ENCODE measurements around the gene PLA2G2C. TPM values are rescaled to one million over a fixed set of nuclear protein-coding genes. Genes with fewer than 3 reads are reported as not detected.

PLA2G2C gene
- total RNA-seq, 3 donors from 2014 or later (not counting 1 experiment from before 2014, with no cell fraction given) = not detected

DNA sequence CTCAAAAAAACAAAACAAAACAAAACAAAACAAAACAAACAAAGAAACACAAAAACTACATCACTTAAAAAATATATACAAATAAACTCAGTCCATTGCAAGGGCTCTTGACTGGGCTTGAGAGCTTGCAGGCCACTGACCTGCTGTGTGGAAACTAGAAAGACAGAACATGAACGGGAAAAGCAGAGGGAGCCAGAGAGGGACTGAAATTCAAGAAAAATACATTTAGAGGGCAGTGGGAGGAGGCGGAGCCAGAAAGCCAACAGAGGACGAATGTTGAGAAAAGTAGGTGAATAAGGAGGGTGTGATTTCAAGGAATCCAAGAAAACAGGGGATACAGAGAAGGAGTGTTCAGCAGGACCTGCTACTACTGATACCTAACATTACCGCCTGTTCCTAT is 41.4 kb upstream of the PLA2G2C start:
- no peaks in the 10 kb centered on the region for H3K36me3 ChIP-seq (ENCODE audit: control insufficient read depth, insufficient read depth, low read length)
- Mint-ChIP-seq H3K4me1 (no peaks in the 10 kb centered on the region), H3K36me3 (no peaks in the 10 kb centered on the region), H3K27ac (no peak overlapping the region), H3K9me3 (no peaks in the 10 kb centered on the region), H3K27me3 (ENCODE audit: low read depth in 2 of 2) (peaks cover 49 to 65% of the 10 kb centered on the region in 2 donors), H3K4me3 (no peak overlapping the region)
- peaks cover 2% of the 10 kb centered on the region for H3K27me3 ChIP-seq (ENCODE audit: control insufficient read depth, insufficient read depth, low read length)
- ATAC-seq = no peak
- H3K4me3 ChIP-seq (ENCODE audit: low read length) = no peak overlapping the region
- no peak for DNase-seq
- H3K9me3 ChIP-seq (ENCODE audit: control insufficient read depth, insufficient read depth, low read length) = no peaks in the 10 kb centered on the region
- H3K4me1 ChIP-seq (ENCODE audit: control insufficient read depth, insufficient read depth, low read length) = no peaks in the 10 kb centered on the region
- intact Hi-C loops (cut with micrococcal nuclease) = no loop called here
- TF ChIP-seq, protein P1, sequence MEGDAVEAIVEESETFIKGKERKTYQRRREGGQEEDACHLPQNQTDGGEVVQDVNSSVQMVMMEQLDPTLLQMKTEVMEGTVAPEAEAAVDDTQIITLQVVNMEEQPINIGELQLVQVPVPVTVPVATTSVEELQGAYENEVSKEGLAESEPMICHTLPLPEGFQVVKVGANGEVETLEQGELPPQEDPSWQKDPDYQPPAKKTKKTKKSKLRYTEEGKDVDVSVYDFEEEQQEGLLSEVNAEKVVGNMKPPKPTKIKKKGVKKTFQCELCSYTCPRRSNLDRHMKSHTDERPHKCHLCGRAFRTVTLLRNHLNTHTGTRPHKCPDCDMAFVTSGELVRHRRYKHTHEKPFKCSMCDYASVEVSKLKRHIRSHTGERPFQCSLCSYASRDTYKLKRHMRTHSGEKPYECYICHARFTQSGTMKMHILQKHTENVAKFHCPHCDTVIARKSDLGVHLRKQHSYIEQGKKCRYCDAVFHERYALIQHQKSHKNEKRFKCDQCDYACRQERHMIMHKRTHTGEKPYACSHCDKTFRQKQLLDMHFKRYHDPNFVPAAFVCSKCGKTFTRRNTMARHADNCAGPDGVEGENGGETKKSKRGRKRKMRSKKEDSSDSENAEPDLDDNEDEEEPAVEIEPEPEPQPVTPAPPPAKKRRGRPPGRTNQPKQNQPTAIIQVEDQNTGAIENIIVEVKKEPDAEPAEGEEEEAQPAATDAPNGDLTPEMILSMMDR (IDR thresholded peaks at IDR 0.05) = no peak
- H3K27ac ChIP-seq (ENCODE audit: low read length) = no peak overlapping the region
- 59% methylated on average over 4 of the region's 4 CpGs for whole genome bisulfite sequencing (ENCODE audit: insufficient coverage)

DNA sequence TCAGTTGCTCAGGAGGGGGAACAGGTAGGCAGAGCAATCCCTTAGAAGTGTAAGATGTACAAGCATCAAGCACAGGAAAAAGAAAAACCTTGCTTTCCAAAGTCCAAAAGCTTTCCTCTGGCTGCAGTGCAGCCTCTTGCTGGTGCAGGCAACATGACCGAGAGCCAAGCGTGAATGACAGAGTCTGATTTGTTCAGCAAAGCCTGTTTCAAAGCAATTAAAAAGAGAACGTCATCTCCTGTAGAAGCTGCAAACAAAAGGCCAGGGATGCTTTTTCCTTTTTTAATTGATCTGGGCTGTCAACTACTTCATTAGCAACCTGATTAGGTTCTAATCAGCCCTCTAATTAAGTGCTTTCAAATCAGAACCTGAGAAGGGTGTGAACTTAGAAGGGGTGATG is 38.2 kb upstream of the PLA2G2C start:
- H3K27ac Mint-ChIP-seq = no peak overlapping the region
- H3K27me3 Mint-ChIP-seq (ENCODE audit: low read depth in 2 of 2) = peaks cover 53 to 74% of the 10 kb centered on the region in 2 donors
- intact Hi-C loops (cut with micrococcal nuclease) = no loop called here
- H3K36me3 Mint-ChIP-seq = no peaks in the 10 kb centered on the region
- ATAC-seq (no peak), DNase-seq (no peak)
- Histone ChIP-seq H3K4me3 (ENCODE audit: low read length) (no peak overlapping the region), H3K4me1 (ENCODE audit: control insufficient read depth, insufficient read depth, low read length) (no peaks in the 10 kb centered on the region), H3K36me3 (ENCODE audit: control insufficient read depth, insufficient read depth, low read length) (no peaks in the 10 kb centered on the region), H3K27me3 (ENCODE audit: control insufficient read depth, insufficient read depth, low read length) (peaks cover 4% of the 10 kb centered on the region), H3K9me3 (ENCODE audit: control insufficient read depth, insufficient read depth, low read length) (no peaks in the 10 kb centered on the region), H3K27ac (ENCODE audit: low read length) (no peak overlapping the region)
- TF ChIP-seq, protein P1 (IDR thresholded peaks at IDR 0.05) = no peak
- H3K4me1 Mint-ChIP-seq = no peaks in the 10 kb centered on the region
- H3K9me3 Mint-ChIP-seq = no peaks in the 10 kb centered on the region
- 76% methylated on average over 3 of the region's 3 CpGs for WGBS (ENCODE audit: insufficient coverage)
- H3K4me3 Mint-ChIP-seq = no peak overlapping the region

DNA sequence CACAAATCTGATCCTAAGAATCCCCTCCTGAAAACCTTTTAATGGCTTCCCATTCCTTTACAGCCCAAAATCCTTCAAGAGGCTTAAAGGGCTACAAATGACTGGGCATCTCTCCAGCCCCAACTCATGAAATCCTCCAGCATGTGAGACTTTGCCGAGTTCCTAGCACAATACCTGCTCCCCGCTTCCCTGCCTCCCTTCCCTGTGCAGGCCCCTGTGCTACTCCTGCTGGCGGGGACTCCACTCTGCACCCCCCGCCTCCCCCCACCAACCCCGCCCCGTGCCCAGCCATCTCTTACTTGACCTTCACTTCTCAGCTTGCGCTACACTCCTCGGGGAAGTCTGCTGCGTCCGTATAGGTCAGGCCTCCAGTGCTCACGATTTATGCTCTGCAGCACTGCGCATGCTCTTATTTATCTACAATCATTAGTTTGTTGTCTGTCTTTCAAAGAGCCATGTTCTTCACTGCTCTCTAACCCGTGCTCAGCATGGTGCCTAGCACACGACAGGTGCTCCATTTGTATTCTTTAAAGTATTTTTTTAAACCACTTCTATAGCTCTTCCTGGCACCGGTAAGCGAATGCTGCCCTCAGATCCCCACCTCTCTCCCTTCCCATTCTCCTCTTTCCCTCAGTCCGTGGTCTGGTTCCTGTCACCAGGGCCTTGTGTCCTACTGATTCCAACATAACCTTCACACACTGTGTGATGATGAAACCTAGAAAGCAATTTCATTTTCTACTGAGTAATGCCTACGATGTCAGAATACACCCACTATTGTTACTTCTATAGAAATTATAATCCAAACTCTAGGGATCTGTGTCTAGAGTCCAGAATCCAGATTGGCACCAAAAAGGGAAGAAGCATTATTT is 37.5 kb upstream of the PLA2G2C start:
- WGBS (ENCODE audit: insufficient coverage) = 51% methylated on average over 16 of the region's 18 CpGs
- TF ChIP-seq, protein P1 (IDR thresholded peaks at IDR 0.05) = no peak
- DNase-seq (no peak), ATAC-seq (no peak)
- Mint-ChIP-seq H3K27ac (no peak overlapping the region), H3K27me3 (ENCODE audit: low read depth in 2 of 2) (peaks cover 52 to 78% of the 10 kb centered on the region in 2 donors), H3K36me3 (no peaks in the 10 kb centered on the region), H3K4me3 (no peak overlapping the region), H3K4me1 (no peaks in the 10 kb centered on the region), H3K9me3 (no peaks in the 10 kb centered on the region)
- Histone ChIP-seq H3K27me3 (ENCODE audit: control insufficient read depth, insufficient read depth, low read length) (peaks cover 4% of the 10 kb centered on the region), H3K27ac (ENCODE audit: low read length) (no peak overlapping the region), H3K4me3 (ENCODE audit: low read length) (no peak overlapping the region), H3K4me1 (ENCODE audit: control insufficient read depth, insufficient read depth, low read length) (no peaks in the 10 kb centered on the region), H3K36me3 (ENCODE audit: control insufficient read depth, insufficient read depth, low read length) (no peaks in the 10 kb centered on the region), H3K9me3 (ENCODE audit: control insufficient read depth, insufficient read depth, low read length) (no peaks in the 10 kb centered on the region)
- intact Hi-C loops (cut with micrococcal nuclease) = no loop called here

Data from natural killer cell (primary cell).